CD4-positive, alpha-beta memory T cell (primary cell): ENCODE data around the gene PLEKHM2. TPM values are rescaled to one million over a fixed set of nuclear protein-coding genes. Genes with fewer than 3 reads are reported as not detected.

Source experiments
- CTCF ChIA-PET: fragments of 350-600 bp; sonication (Branson Sonifier 250); formaldehyde crosslinking; loops from one replicate; lab custom pipeline; 2021; ENCODE audit warnings: inconsistent platforms; ENCODE audit not compliant: partially characterized antibody; lab: Charles Lee
- POLR2A ChIA-PET: fragments of 350-600 bp; sonication (Branson Sonifier 250); formaldehyde crosslinking; loops from one replicate; lab custom pipeline; 2021; ENCODE audit not compliant: partially characterized antibody; lab: Charles Lee
- DNase-seq, 5 donors: peaks; one replicate each; pipeline versions ENCODE4 v3.0.0 to v3.0.0-alpha.2; 2020 to 2022; ENCODE audit warnings: mixed read lengths in 1 of 5
- H3K27ac ChIP-seq: one replicate; pipeline ENCODE4 v1.7.0; 2013; ENCODE audit warnings: low read depth, low read length
- H3K27me3 ChIP-seq: 2 replicates; pipeline ENCODE4 v1.7.0; 2013; ENCODE audit warnings: mild to moderate bottlenecking, low read length, moderate library complexity; ENCODE audit not compliant: insufficient read depth
- H3K36me3 ChIP-seq: 2 replicates; pipeline ENCODE4 v1.7.0; 2013; ENCODE audit warnings: mild to moderate bottlenecking, low read length, moderate library complexity; ENCODE audit not compliant: insufficient read depth
- H3K4me1 ChIP-seq: 2 replicates; pipeline ENCODE4 v1.7.0; 2013; ENCODE audit warnings: mild to moderate bottlenecking, low read length, moderate library complexity; ENCODE audit not compliant: insufficient read depth
- H3K4me3 ChIP-seq, 2 donors: one replicate each; pipeline ENCODE4 v1.7.0; 2013; ENCODE audit warnings: low read length in 2 of 2, mild to moderate bottlenecking in 1 of 2
- H3K9me3 ChIP-seq, 2 donors: one replicate each; pipeline ENCODE4 v1.7.0; 2013; ENCODE audit warnings: low read length in 2 of 2, control low read depth in 1 of 2; ENCODE audit not compliant: control insufficient read depth in 1 of 2
- H3K27ac Mint-ChIP-seq, 7 donors: one replicate each; pipeline ENCODE4 v1.8.0; 2020 to 2021; ENCODE audit warnings: mixed read lengths in 7 of 7, mild to moderate bottlenecking in 6 of 7, inconsistent platforms in 3 of 7, moderate library complexity in 3 of 7
- H3K27me3 Mint-ChIP-seq, 2 donors: one replicate each; pipeline ENCODE4 v1.8.0; 2020 to 2021; ENCODE audit warnings: mixed read lengths in 2 of 2
- H3K36me3 Mint-ChIP-seq, 2 donors: one replicate each; pipeline ENCODE4 v1.8.0; 2020 to 2021; ENCODE audit warnings: mixed read lengths in 2 of 2, inconsistent platforms in 1 of 2, mild to moderate bottlenecking in 1 of 2
- H3K4me1 Mint-ChIP-seq, 4 donors: one replicate each; pipeline ENCODE4 v1.8.0; 2020 to 2021; ENCODE audit warnings: mixed read lengths in 4 of 4, mild to moderate bottlenecking in 1 of 4
- H3K4me3 Mint-ChIP-seq, 8 donors: one replicate each; pipeline ENCODE4 v1.8.0; 2020 to 2021; ENCODE audit warnings: mixed read lengths in 8 of 8, mild to moderate bottlenecking in 7 of 8, moderate library complexity in 6 of 8, inconsistent platforms in 3 of 8
- H3K9me3 Mint-ChIP-seq, 8 donors: one replicate each; pipeline ENCODE4 v1.8.0; 2020 to 2021; ENCODE audit warnings: mixed read lengths in 8 of 8, mild to moderate bottlenecking in 5 of 8, inconsistent platforms in 3 of 8, moderate library complexity in 1 of 8
- intact Hi-C: fragments of 100-400 bp; cut with micrococcal nuclease; formaldehyde crosslinking; loops from one replicate; pipeline ENCODE4 v1.15.1; 2023
- polyA plus RNA-seq, 2 donors: library from polyadenylated mRNA; unstranded; fragments of 300-500 nt; fragmentation: Illumina TruSeq; gene quantifications; one replicate each; pipeline ENCODE4 v1.2.3, GENCODE V29; 2021
- total RNA-seq, 2 experiments: library from RNA; stranded (reverse); gene quantifications; one replicate each; pipeline ENCODE4 v1.2.3, GENCODE V29; 2021

The PLEKHM2 gene
- total and polyA plus RNA-seq, 4 experiments from 2014 or later = 2.0 to 59.8 (median 30.9) TPM

DNA sequence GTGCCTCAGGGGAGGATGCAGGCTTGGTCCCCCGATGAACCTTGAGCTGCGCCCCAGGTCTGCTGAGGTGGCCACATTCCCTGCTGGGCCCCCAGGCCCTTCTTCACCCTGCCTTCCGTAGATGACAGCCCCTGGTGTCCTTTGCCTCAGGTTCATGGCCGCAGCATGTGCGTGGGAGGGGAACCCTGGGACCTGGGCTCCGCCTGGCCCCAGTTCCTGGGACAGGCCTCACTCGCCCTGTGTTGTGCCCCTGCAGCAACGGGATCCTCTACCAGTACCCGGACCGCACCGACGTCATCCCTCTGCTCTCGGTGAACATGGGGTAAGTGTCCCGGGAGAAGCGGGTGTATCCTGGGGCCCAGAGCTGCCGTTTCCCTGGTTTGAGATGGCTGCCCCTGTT, 46.8 kb downstream of the PLEKHM2 start:
- no peaks in the 10 kb centered on the region for H3K4me1 ChIP-seq
- POLR2A ChIA-PET = no interaction called here
- Mint-ChIP-seq H3K4me3 (no peak overlapping the region), H3K9me3 (peaks cover 0 to 2% (median 0%) of the 10 kb centered on the region in 8 donors), H3K4me1 (no peaks in the 10 kb centered on the region), H3K36me3 (peaks cover 8 to 48% of the 10 kb centered on the region in 2 donors), H3K27me3 (no peaks in the 10 kb centered on the region), H3K27ac (no peak overlapping the region)
- H3K9me3 ChIP-seq = no peaks in the 10 kb centered on the region
- no peak overlapping the region for H3K4me3 ChIP-seq
- peaks cover 45% of the 10 kb centered on the region for H3K36me3 ChIP-seq
- CTCF ChIA-PET = interaction anchor here (1.3 kb wide), 1 partner anchor 10 kb away, joined by 4 read pairs; no protein-coding TSS in a partner anchor
- DNase-seq = no peak
- H3K27ac ChIP-seq = no peak overlapping the region
- intact Hi-C loops = no loop called here
- no peaks in the 10 kb centered on the region for H3K27me3 ChIP-seq

DNA sequence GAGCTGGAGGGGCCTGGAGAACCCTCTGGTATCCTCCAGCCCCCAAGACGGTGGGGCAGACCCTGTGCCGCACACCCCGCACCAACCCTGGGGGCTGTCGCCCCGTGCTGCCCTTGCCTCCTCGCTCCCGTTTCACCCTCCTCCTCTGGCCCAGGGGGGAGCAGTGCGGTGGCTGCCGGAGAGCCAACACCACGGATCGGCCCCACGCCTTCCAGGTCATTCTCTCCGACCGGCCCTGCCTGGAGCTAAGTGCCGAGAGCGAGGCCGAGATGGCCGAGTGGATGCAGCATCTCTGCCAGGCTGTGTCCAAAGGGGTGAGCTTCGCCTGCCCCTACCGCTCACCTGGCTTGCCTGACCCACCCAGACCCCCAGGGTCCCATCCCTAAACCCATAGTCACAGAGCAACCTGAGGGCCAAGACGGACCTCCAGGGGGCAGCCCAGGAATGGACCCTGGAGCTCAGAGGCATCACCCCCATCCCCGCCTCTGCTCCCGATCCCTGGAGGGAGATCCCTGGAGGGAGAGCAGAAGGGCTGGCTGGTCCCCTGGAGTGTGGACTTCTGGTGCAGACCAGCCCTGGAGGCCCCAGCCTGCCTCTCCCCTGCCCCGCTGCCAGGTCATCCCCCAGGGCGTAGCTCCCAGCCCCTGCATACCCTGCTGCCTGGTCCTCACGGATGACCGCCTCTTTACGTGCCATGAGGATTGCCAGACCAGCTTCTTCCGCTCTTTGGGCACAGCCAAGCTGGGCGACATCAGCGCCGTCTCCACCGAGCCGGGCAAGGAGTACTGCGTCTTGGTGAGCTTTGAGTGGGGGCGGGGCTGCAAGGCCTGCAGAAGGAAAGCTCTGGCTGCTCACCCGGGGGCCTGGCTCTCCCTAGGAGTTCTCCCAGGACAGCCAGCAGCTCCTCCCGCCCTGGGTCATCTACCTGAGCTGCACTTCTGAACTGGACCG, 47.9 kb downstream of the PLEKHM2 start:
- peaks cover 34% of the 10 kb centered on the region for H3K36me3 ChIP-seq
- no peak for DNase-seq

DNA sequence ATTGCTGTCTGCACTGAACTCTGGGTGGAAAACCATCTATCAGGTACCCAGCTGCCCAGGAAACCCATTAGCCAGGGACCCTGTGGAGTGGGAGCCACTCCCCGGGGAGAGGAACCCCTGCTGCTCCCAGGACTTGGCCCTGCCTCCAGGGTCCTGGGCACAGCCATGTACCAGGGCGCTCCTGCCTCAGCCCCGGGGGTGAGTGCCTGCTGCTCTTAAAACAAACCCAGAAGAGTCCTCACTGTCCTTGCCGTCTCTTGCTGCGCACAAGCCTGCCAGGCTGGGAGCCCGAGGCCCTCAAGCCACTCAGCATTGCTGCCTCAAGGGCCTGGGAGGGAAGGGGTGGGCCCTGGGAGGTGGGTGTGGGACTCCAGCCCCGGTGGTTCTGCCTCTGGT, 48.6 kb downstream of the PLEKHM2 start:
- ChIA-PET POLR2A (no interaction called here), CTCF (no interaction called here)
- Histone ChIP-seq H3K4me1 (no peaks in the 10 kb centered on the region), H3K27ac (no peak overlapping the region), H3K9me3 (no peaks in the 10 kb centered on the region), H3K4me3 (no peak overlapping the region), H3K27me3 (no peaks in the 10 kb centered on the region), H3K36me3 (peaks cover 31% of the 10 kb centered on the region)
- no peak overlapping the region for H3K27ac Mint-ChIP-seq
- H3K27me3 Mint-ChIP-seq = no peaks in the 10 kb centered on the region
- H3K9me3 Mint-ChIP-seq = peaks cover 0 to 2% (median 0%) of the 10 kb centered on the region in 8 donors
- H3K36me3 Mint-ChIP-seq = peaks cover 0 to 34% of the 10 kb centered on the region in 2 donors
- no peaks in the 10 kb centered on the region for H3K4me1 Mint-ChIP-seq
- intact Hi-C loops = no loop called here
- no peak overlapping the region for H3K4me3 Mint-ChIP-seq
- DNase-seq = no peak

More for the DNA sequence above, 47.9 kb downstream of the PLEKHM2 start:
- intact Hi-C loops = no loop called here
- ChIA-PET POLR2A (no interaction called here), CTCF (no interaction called here)
- no peak overlapping the region for H3K4me3 ChIP-seq
- no peaks in the 10 kb centered on the region for H3K9me3 ChIP-seq
- no peaks in the 10 kb centered on the region for H3K4me1 Mint-ChIP-seq
- no peak overlapping the region for H3K27ac ChIP-seq
- H3K4me1 ChIP-seq = no peaks in the 10 kb centered on the region
- H3K27me3 ChIP-seq = no peaks in the 10 kb centered on the region
- peaks cover 3 to 39% of the 10 kb centered on the region in 2 donors for H3K36me3 Mint-ChIP-seq
- H3K27ac Mint-ChIP-seq = no peak overlapping the region
- H3K9me3 Mint-ChIP-seq = peaks cover 0 to 2% (median 0%) of the 10 kb centered on the region in 8 donors
- no peak overlapping the region for H3K4me3 Mint-ChIP-seq
- no peaks in the 10 kb centered on the region for H3K27me3 Mint-ChIP-seq

DNA sequence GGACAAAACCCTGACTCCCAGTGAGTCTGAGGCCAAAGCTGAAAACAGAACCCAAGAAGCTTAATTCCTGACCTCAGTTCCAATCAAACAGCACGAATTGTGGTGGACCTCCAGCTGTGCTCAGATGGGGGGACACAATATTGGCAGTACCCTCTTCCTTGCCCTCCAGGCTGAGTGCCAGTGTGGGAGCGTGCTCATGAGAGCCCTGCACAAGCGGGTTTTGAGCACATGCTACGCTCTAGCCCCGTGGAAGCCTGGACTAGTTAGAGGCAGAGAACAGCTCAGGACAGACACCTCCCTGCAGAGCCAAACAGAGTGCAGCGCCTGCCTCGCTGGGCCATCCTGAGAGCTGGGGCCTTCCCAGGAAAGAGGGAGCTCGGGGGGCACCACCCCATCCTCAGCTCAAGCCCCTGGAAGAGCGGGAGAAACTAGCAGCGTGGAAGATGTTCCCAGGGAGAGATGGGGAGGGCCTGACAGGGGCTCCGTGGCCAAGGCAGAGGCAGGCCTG, 49.2 kb downstream of the PLEKHM2 start:
- no peak overlapping the region for H3K4me3 ChIP-seq
- H3K4me1 ChIP-seq = no peaks in the 10 kb centered on the region
- Mint-ChIP-seq H3K9me3 (peaks cover 0 to 2% (median 0%) of the 10 kb centered on the region in 8 donors), H3K27ac (peak overlapping the region in 1 of 7 donors; percentile 30), H3K4me1 (no peaks in the 10 kb centered on the region), H3K27me3 (no peaks in the 10 kb centered on the region), H3K36me3 (peaks cover 0 to 28% of the 10 kb centered on the region in 2 donors), H3K4me3 (no peak overlapping the region)
- no peaks in the 10 kb centered on the region for H3K9me3 ChIP-seq
- ChIA-PET POLR2A (no interaction called here), CTCF (no interaction called here)
- intact Hi-C loops = no loop called here
- DNase-seq = no peak
- no peaks in the 10 kb centered on the region for H3K27me3 ChIP-seq
- no peak overlapping the region for H3K27ac ChIP-seq
- H3K36me3 ChIP-seq = peaks cover 25% of the 10 kb centered on the region

DNA sequence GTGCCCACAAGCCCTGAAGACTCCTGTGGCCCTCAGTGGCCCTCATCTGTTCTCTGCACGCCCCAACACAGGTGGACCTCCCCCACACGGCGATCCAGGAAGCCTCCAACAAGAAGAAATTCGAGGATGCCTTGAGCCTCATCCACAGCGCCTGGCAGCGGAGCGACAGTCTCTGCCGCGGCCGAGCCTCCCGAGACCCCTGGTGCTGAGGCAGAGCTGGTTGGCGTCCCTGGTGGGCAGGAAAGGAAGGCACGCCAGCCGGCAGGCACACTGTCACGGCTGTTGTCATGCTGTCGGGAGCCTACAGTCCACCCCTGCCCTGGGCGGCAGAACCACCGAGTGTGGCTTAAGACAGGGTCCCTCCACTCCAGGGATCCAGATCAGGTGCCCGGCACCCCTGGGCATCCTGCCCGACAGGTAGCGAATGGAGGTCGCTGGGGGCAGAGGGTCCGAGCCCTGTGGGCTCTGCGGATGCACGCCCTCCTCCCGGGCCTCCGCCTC, 49.7 kb downstream of the PLEKHM2 start:
- Mint-ChIP-seq H3K4me1 (no peaks in the 10 kb centered on the region), H3K36me3 (peaks cover 0 to 23% of the 10 kb centered on the region in 2 donors), H3K4me3 (no peak overlapping the region), H3K27me3 (no peaks in the 10 kb centered on the region), H3K27ac (peak overlapping the region in 1 of 7 donors; percentile 30), H3K9me3 (peaks cover 0 to 2% (median 0%) of the 10 kb centered on the region in 8 donors)
- Histone ChIP-seq H3K27ac (no peak overlapping the region), H3K27me3 (no peaks in the 10 kb centered on the region), H3K4me3 (no peak overlapping the region), H3K4me1 (no peaks in the 10 kb centered on the region), H3K36me3 (peaks cover 20% of the 10 kb centered on the region), H3K9me3 (no peaks in the 10 kb centered on the region)
- DNase-seq = no peak
- ChIA-PET POLR2A (no interaction called here), CTCF (no interaction called here)
- intact Hi-C loops = no loop called here

DNA sequence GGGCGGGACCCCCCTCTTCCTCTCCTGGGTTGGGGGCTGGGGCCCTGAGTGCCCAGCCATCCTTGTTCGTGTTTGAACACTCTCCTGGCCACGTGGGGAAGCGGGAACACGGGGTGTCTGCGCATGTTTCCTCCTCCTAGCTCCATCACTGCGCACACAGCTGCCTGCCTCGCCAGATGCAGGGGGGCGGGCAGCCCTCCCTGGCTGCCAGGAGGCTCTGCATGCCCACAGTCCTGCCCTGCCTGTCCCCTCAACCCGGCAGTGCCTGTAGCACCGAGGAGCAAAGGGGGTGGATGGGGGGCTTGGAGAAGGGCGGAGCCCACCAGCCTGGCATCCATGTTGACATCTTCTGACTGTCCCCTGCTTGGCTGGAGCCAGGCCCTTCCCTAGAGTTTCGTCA, 50.2 kb downstream of the PLEKHM2 start:
- Mint-ChIP-seq H3K4me1 (no peaks in the 10 kb centered on the region), H3K27me3 (no peaks in the 10 kb centered on the region), H3K36me3 (peaks cover 0 to 18% of the 10 kb centered on the region in 2 donors), H3K9me3 (peaks cover 0 to 2% (median 0%) of the 10 kb centered on the region in 8 donors), H3K4me3 (no peak overlapping the region), H3K27ac (no peak overlapping the region)
- no peak overlapping the region for H3K4me3 ChIP-seq
- no peaks in the 10 kb centered on the region for H3K27me3 ChIP-seq
- peaks cover 15% of the 10 kb centered on the region for H3K36me3 ChIP-seq
- no peak for DNase-seq
- ChIA-PET POLR2A (no interaction called here), CTCF (no interaction called here)
- H3K27ac ChIP-seq = no peak overlapping the region
- H3K9me3 ChIP-seq = no peaks in the 10 kb centered on the region
- intact Hi-C loops = no loop called here
- H3K4me1 ChIP-seq = no peaks in the 10 kb centered on the region

DNA sequence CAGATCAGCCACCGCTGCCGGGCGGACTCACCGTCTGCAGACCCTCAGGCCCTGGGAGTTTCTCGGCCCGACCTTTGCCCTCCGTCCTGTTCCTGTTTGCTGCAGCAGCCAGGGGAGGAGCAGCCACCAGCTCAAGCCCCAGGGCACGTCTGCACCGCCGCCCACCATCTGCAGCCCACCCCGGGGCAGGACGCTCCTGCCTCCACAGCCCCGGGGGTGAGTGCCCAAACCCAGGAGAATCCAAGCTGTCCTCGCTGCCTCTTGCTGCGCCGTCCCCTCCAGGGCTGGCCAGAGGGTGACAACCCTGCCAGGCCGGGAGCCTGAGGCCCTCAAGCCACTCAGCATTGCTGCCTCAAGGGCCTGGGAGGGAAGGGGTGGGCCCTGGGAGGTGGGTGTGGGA, 50.8 kb downstream of the PLEKHM2 start:
- ChIA-PET POLR2A (no interaction called here), CTCF (no interaction called here)
- intact Hi-C loops = no loop called here
- Histone ChIP-seq H3K4me1 (no peaks in the 10 kb centered on the region), H3K36me3 (peaks cover 11% of the 10 kb centered on the region), H3K4me3 (no peak overlapping the region), H3K27ac (no peak overlapping the region), H3K9me3 (no peaks in the 10 kb centered on the region), H3K27me3 (no peaks in the 10 kb centered on the region)
- H3K27me3 Mint-ChIP-seq = no peaks in the 10 kb centered on the region
- DNase-seq = no peak
- no peak overlapping the region for H3K4me3 Mint-ChIP-seq
- peaks cover 0 to 2% (median 0%) of the 10 kb centered on the region in 8 donors for H3K9me3 Mint-ChIP-seq
- no peak overlapping the region for H3K27ac Mint-ChIP-seq
- H3K36me3 Mint-ChIP-seq = peaks cover 0 to 14% of the 10 kb centered on the region in 2 donors
- H3K4me1 Mint-ChIP-seq = no peaks in the 10 kb centered on the region
